ENCODE results near the gene MECP2. TPM values are rescaled to one million over a fixed set of nuclear protein-coding genes. Genes with fewer than 3 reads are reported as not detected.

MECP2 gene
- total RNA-seq, 2 experiments from 2014 or later, result 81.1 to 84.5 TPM

DNA sequence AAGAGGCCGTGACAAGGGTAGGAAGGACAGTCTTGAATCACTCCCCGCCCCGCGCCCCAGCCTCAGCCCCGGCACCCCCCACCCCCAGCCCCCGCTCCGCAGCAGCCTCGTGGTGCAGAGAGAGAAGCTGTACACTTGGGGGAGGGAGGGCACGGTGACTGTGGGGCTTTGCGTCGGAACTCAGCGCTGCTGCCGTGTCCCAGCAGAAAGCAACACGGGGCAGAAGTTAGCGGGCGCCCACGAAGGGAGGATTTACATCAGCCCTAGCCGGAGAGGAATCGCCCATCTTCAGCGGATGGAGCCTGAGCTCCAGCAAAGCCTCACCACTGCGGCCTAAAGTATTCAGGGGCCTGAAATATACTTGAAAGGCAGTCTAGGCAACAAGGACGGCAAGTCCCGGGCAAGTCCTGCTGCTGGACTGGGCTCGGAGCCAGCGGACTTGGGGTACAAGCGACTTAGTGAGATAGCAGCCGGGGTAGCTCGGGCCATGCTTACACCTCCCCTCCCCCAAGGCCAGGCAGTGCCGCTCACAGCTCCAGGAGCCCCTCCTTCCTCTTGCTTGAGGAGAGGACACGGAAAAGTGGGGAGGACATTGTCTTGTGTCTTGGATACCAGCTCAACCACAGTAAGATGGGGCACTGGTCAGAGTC lies 28.0 kb upstream of the MECP2 start:
- CTCF ChIA-PET, result interaction anchor here (0.7 kb wide), 1 partner anchor 15 kb away, joined by 3 read pairs; no protein-coding TSS in a partner anchor
- Mint-ChIP-seq H3K4me3 (no peak overlapping the region), H3K4me1 (peaks cover 21% of the 10 kb centered on the region), H3K9me3 (ENCODE audit: low read depth) (no peaks in the 10 kb centered on the region), H3K27ac (no peak overlapping the region), H3K27me3 (no peaks in the 10 kb centered on the region), H3K36me3 (no peaks in the 10 kb centered on the region)
- DNase-seq (no peak), ATAC-seq (no peak)

DNA sequence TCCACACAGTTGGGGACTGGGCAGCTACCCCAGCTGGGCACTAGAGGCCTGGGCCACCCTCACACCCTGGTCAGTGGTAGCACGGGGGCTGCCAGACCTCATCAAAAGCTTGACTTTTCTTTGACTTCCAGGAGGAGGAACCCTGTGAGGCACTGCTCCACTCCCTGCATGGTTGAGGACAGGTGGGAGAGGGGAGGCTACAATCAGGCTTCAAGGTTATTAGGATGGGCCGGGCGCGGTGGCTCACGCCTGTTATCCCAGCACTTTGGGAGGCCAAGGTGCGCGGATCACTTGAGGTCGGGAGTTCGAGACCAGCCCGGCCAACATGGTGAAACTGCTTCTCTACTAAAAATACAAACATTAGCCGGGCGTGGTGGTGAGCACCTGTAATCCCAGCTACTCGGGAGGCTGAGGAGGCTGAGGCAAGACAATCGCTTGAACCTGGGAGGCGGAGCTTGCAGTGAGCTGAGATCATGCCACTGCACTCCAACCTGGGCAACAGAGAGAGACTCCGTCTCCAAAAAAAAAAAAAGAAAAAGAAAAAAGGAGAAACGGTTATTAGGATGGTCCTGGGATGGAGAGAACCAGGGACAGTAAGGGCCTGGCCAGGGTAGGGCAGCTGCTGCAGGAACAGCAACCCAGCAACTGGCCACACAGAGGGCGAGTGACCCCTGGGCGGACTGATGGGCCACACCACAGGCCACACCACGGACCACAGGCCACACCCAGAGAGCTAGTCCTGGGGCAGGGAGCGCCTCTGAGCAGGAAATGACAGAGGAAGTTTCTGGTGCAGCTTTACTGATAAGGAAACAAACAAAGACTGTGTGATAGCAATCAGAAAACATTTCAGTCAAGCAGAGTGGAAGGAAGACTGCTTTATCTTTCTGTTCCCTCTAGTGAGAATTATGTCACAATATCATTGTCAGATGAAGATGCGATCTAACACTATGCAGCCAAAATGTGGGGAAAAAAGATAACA lies 26.0 kb upstream of the MECP2 start:
- Mint-ChIP-seq H3K27ac (peak overlapping the region; percentile 13), H3K4me1 (peaks cover 21% of the 10 kb centered on the region), H3K4me3 (peak overlapping the region; percentile 3), H3K9me3 (ENCODE audit: low read depth) (no peaks in the 10 kb centered on the region), H3K27me3 (no peaks in the 10 kb centered on the region), H3K36me3 (no peaks in the 10 kb centered on the region)
- peak; percentile 94 for ATAC-seq
- DNase-seq, result peak; percentile 68
- CTCF ChIA-PET, result interaction anchor here (1.0 to 1.9 kb wide), 3 partner anchors 10 to 19 kb away, joined by 3 to 7 read pairs (median 4); no protein-coding TSS in a partner anchor

DNA sequence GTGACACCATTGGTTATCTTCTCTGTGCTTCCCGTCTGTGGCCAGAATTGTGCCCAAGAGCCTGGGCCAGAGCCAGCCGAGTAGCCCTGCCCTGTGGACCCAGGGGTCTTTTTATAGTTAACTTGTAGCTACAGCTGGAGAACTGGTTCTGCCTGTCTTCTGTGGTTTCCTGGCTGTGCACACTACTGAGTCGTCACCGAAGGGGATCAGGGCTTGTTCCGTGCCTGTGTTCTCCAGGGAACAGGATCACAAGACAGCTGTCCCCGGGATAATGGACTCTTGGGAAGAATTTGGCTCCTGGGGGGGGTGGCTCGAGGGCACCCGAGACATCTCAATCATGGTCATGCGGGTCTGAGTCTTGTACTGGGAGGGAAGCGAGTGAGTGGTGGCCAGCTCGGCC lies 24.4 kb upstream of the MECP2 start:
- no peak for DNase-seq
- H3K27me3 Mint-ChIP-seq, result no peaks in the 10 kb centered on the region
- no peaks in the 10 kb centered on the region for H3K9me3 Mint-ChIP-seq (ENCODE audit: low read depth)
- no peaks in the 10 kb centered on the region for H3K36me3 Mint-ChIP-seq
- CTCF ChIA-PET, result interaction anchor here (1.0 kb wide), 1 partner anchor 28 kb away, joined by 3 read pairs; no protein-coding TSS in a partner anchor
- no peak overlapping the region for H3K27ac Mint-ChIP-seq
- peaks cover 21% of the 10 kb centered on the region for H3K4me1 Mint-ChIP-seq
- no peak for ATAC-seq
- H3K4me3 Mint-ChIP-seq, result no peak overlapping the region

DNA sequence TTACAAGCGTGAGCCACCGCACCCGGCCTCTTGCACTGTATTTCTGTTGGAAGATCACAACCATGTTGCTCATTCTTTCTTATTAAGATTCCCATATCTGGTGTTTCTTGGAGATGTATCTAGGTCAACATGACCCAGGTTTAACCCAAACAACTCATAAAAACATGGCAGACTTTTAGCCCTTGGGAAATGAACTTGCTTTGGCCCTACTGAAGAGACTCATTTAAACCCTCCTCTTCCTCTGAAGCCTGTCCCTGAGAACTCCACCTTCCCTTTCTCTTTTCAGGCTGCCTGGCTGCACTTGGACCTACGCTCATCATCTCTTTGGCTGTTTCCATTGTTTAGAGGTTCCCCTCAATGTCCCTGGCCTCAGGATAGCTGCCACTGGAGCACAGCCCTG lies 23.7 kb upstream of the MECP2 start:
- Mint-ChIP-seq H3K4me3 (no peak overlapping the region), H3K4me1 (peaks cover 21% of the 10 kb centered on the region), H3K36me3 (no peaks in the 10 kb centered on the region), H3K27ac (no peak overlapping the region), H3K9me3 (ENCODE audit: low read depth) (no peaks in the 10 kb centered on the region), H3K27me3 (no peaks in the 10 kb centered on the region)
- DNase-seq (no peak), ATAC-seq (no peak)
- CTCF ChIA-PET, result no interaction called here

DNA sequence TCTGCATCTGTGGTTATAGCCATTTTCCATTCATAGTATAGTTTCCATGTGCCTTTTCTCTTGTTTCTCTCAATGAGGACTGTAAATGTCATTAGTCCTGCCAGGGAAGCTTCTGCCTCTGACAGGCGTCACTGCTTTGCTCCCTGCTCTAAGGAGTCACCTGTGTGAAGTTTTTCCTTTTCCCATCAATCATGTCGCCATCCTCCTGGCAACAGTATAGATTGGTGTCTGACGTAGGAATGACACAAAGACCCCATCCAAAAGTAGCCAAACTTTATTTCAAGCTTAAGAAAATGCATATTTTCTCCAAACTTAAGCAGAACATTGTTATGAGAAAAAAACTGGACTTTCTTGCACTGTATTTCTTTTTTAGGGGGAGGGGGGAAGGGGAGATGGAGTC lies 23.1 kb upstream of the MECP2 start:
- Mint-ChIP-seq H3K4me3 (no peak overlapping the region), H3K4me1 (peaks cover 21% of the 10 kb centered on the region), H3K27ac (no peak overlapping the region), H3K9me3 (ENCODE audit: low read depth) (no peaks in the 10 kb centered on the region), H3K36me3 (no peaks in the 10 kb centered on the region), H3K27me3 (no peaks in the 10 kb centered on the region)
- DNase-seq (no peak), ATAC-seq (no peak)
- CTCF ChIA-PET, result no interaction called here

DNA sequence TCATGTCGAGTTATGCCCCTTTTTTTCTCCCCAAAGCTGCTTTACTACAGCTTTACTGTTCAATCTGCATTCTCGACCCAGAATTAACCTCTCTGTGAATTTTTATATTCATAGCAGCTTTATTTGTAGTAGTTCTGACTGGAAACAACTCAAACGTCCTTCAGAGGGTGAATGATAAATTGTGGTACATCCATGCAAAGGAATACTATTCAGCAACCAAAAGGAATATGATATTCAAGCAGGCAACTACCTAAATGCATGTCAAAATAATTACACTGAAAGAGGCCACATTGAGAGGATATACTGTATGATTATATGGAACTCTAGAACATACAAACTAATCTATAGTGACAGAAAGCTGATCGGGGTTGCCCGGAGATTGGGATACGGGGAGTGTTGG lies 20.0 kb upstream of the MECP2 start:
- ATAC-seq (no peak), DNase-seq (no peak)
- H3K4me1 Mint-ChIP-seq, result peaks cover 4% of the 10 kb centered on the region
- H3K27ac Mint-ChIP-seq, result no peak overlapping the region
- no peaks in the 10 kb centered on the region for H3K36me3 Mint-ChIP-seq
- H3K27me3 Mint-ChIP-seq, result no peaks in the 10 kb centered on the region
- H3K9me3 Mint-ChIP-seq (ENCODE audit: low read depth), result no peaks in the 10 kb centered on the region
- no peak overlapping the region for H3K4me3 Mint-ChIP-seq
- CTCF ChIA-PET, result no interaction called here

DNA sequence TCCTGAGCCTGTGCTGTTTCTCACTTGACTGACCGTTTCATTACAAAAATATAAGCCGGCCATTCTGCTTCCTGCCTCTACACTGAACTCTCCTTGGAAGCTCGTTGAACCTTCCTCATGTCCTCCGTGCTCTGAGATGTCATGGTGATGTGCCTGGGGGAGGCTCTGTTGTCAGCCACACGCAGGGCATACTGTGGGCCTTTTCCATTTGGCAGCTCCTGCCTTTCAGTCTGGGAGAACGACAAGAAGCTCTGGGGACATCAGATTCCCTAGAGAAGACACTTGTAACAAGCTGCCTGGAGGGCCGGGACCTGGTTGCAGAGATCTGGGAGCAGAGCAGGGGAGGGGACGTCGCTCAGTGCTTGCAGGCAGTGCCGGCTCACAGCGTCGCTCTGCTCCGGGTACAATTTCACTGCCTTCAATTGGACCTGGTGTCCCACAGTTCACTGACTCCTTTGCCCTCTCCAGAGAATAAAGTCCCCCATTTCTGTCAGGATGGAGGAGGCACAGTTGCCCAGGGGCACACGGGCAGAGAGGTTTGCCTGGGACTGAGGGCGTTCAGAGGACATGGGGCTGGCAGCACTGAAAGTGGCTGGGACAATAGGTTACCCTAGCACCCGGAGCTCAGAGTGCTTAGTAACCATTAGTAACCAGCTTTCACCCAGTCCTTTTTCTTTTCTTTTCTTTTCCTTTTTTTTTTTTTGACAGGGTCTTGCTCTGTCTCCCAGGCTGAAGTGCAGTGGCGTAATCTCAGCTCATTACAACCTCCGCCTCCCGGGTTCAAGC lies 19.1 kb upstream of the MECP2 start:
- DNase-seq (no peak), ATAC-seq (no peak)
- H3K9me3 Mint-ChIP-seq (ENCODE audit: low read depth), result no peaks in the 10 kb centered on the region
- H3K27me3 Mint-ChIP-seq, result no peaks in the 10 kb centered on the region
- H3K4me3 Mint-ChIP-seq, result no peak overlapping the region
- CTCF ChIA-PET, result no interaction called here
- no peaks in the 10 kb centered on the region for H3K36me3 Mint-ChIP-seq
- H3K27ac Mint-ChIP-seq, result no peak overlapping the region
- H3K4me1 Mint-ChIP-seq, result peaks cover 4% of the 10 kb centered on the region

DNA sequence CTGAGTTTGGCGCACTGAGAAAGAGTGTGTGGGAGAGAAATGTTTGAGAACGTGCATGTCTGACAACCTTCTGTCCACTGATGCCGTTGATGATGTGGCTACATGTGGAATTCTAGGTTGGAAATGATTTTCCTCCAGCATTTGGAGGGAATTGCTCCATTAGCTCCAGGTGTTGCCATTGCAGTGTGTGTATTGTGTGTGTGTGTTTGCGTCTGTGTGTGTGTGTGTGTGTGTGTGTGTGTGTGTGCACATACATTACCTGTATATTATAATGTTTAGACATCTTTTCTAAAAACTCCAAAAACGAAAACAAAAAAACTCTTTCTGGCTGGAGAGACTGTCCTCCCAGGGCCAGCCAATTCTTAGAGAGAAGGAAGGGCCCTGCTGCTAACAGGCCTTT lies 18.2 kb upstream of the MECP2 start:
- CTCF ChIA-PET, result no interaction called here

DNA sequence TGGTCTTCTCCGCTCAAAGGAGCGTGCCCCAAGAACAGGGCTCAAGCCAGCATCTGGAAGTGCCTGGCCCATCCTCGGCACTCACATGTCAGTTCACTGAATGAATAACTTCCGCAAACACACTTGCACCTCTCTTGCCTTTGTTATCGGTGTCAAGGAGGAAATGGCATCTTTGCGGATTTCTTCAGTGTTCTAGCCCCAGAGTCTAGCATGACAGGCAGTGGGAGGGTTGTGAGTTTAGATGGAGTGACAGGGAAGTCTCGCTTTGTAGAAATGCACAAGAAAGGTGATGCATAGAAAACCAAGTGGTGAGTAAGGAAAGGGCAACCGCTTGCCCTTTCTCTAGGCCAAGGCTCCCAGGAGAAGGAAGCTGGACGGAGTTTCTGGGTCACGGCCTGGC lies 17.6 kb upstream of the MECP2 start:
- CTCF ChIA-PET, result interaction anchor here (0.8 kb wide), 1 partner anchor 17 kb away, joined by 3 read pairs; the partner anchor contains the start of gene MECP2
- Mint-ChIP-seq H3K4me3 (no peak overlapping the region), H3K27ac (no peak overlapping the region), H3K36me3 (no peaks in the 10 kb centered on the region), H3K4me1 (peaks cover 4% of the 10 kb centered on the region), H3K9me3 (ENCODE audit: low read depth) (no peaks in the 10 kb centered on the region), H3K27me3 (no peaks in the 10 kb centered on the region)
- no peak for DNase-seq
- no peak for ATAC-seq

More for the DNA sequence above, 18.2 kb upstream of the MECP2 start:
- DNase-seq (no peak), ATAC-seq (no peak)
- Mint-ChIP-seq H3K9me3 (ENCODE audit: low read depth) (no peaks in the 10 kb centered on the region), H3K4me1 (peaks cover 4% of the 10 kb centered on the region), H3K27me3 (no peaks in the 10 kb centered on the region), H3K36me3 (no peaks in the 10 kb centered on the region), H3K27ac (no peak overlapping the region), H3K4me3 (no peak overlapping the region)

DNA sequence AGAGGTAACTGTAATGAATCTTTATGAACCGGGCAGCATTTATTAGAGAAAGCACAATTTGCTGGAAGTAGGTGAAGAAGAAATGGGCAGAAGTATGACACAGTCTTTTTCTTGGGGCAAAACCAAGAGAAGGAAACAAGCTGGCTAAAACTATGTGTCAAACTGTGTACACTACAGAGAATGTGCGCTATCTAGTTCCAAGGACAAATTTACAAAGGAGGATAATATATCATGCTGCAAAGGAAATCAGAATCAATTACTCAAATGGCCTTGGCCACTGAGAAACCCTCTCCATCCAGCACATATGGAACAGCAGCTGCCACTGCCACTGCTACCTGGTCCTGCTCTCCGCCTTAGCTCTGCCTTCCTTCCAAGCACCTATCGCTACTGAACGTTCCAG lies 17.1 kb upstream of the MECP2 start:
- Mint-ChIP-seq H3K36me3 (no peaks in the 10 kb centered on the region), H3K4me3 (no peak overlapping the region), H3K9me3 (ENCODE audit: low read depth) (no peaks in the 10 kb centered on the region), H3K27ac (no peak overlapping the region), H3K4me1 (peaks cover 4% of the 10 kb centered on the region), H3K27me3 (no peaks in the 10 kb centered on the region)
- ATAC-seq, result no peak
- CTCF ChIA-PET, result interaction anchor here (0.8 kb wide), 1 partner anchor 17 kb away, joined by 3 read pairs; the partner anchor contains the start of gene MECP2
- no peak for DNase-seq

DNA sequence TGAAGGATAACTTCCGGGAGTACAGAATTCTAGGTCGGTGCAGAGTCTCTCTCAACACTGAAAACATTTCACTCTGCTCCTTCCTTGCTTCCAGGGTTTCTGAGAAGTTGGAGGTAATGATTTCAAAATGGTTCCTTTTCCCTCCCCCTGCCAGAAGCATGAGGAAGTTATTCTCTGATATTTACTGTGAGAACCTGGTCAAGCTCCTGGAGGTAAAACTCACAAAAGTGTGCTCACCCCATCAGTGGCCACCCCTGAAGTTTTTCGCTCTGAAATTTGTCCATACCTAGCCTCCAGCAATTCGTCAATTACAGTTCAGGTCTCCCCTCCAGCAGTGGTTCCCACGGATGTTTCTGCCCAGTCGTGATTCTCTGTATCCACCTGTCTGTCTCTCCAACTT lies 16.2 kb upstream of the MECP2 start:
- H3K4me3 Mint-ChIP-seq, result no peak overlapping the region
- no peaks in the 10 kb centered on the region for H3K9me3 Mint-ChIP-seq (ENCODE audit: low read depth)
- peaks cover 4% of the 10 kb centered on the region for H3K4me1 Mint-ChIP-seq
- CTCF ChIA-PET, result no interaction called here
- no peaks in the 10 kb centered on the region for H3K27me3 Mint-ChIP-seq
- no peaks in the 10 kb centered on the region for H3K36me3 Mint-ChIP-seq
- DNase-seq, result no peak
- H3K27ac Mint-ChIP-seq, result no peak overlapping the region
- no peak for ATAC-seq

DNA sequence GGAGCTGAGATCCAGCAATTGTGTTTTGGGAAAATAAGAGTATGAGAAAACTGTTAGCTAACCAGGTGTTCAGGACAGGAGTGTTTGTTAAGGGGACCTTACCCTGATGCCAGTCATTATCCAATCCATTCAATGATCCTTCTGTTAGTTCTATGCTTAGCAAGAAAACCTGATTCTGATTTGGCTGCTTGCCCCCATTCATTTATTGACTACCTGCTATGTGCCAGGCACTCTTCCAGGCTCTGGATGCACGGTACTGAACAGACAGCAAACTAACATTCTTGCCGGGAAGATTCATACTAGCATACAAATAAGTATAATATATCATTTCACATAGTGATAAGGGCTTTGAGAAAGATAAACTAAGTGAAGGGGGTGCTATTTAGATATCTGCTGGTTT lies 1.0 kb upstream of the MECP2 start:
- Mint-ChIP-seq H3K4me3 (peak overlapping the region; percentile 76), H3K9me3 (ENCODE audit: low read depth) (no peaks in the 10 kb centered on the region), H3K27ac (peak overlapping the region; percentile 84), H3K4me1 (peaks cover 42% of the 10 kb centered on the region), H3K36me3 (peaks cover 7% of the 10 kb centered on the region), H3K27me3 (peaks cover 6% of the 10 kb centered on the region)
- CTCF ChIA-PET, result no interaction called here
- DNase-seq (no peak), ATAC-seq (no peak)

DNA sequence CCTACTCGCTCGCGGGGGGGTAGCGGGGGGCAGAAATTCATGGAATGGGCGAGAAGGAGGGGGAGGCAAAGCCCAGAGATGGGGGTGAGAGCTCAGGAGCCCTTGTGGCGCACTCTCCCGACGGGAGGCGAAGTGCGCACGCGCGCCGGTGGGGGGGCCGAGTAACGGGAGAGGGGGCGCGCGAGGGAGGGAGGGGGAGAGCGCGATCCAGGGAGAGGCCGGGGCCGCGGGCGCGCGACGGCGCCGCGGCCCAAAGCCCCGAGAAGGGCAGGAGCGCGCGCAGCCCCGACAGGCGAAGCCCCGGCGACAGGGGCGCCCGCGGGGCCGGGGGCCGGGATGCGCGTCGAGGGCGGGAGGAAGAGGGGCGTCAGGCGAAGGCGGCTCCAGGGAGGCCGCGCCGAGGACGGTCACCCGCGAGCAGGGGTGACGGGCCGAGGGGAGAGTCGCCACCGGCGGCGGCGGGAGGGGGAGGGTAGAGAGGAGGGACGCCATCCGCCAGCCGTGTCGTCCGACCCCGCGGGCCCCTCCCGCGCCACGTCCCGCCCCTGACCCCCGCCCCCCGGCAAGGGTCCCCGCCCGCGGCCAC lies 421 bp downstream of the MECP2 start:
- peak; percentile 73 for DNase-seq
- Mint-ChIP-seq H3K4me1 (peaks cover 52% of the 10 kb centered on the region), H3K27ac (peak overlapping the region; percentile 96), H3K27me3 (peaks cover 2% of the 10 kb centered on the region), H3K36me3 (peaks cover 8% of the 10 kb centered on the region), H3K9me3 (ENCODE audit: low read depth) (no peaks in the 10 kb centered on the region), H3K4me3 (peak overlapping the region; percentile 96)
- CTCF ChIA-PET, result interaction anchor here (1.0 kb wide), 1 partner anchor 18 kb away, joined by 3 read pairs; no protein-coding TSS in a partner anchor
- ATAC-seq, result peak; percentile 40
